Measurements from ENCODE around the gene SETDB2.
A peak's percentile ranks its signal among the peaks of the same experiment; 100 is the strongest.

Gene SETDB2, protein sequence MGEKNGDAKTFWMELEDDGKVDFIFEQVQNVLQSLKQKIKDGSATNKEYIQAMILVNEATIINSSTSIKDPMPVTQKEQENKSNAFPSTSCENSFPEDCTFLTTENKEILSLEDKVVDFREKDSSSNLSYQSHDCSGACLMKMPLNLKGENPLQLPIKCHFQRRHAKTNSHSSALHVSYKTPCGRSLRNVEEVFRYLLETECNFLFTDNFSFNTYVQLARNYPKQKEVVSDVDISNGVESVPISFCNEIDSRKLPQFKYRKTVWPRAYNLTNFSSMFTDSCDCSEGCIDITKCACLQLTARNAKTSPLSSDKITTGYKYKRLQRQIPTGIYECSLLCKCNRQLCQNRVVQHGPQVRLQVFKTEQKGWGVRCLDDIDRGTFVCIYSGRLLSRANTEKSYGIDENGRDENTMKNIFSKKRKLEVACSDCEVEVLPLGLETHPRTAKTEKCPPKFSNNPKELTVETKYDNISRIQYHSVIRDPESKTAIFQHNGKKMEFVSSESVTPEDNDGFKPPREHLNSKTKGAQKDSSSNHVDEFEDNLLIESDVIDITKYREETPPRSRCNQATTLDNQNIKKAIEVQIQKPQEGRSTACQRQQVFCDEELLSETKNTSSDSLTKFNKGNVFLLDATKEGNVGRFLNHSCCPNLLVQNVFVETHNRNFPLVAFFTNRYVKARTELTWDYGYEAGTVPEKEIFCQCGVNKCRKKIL

DNA sequence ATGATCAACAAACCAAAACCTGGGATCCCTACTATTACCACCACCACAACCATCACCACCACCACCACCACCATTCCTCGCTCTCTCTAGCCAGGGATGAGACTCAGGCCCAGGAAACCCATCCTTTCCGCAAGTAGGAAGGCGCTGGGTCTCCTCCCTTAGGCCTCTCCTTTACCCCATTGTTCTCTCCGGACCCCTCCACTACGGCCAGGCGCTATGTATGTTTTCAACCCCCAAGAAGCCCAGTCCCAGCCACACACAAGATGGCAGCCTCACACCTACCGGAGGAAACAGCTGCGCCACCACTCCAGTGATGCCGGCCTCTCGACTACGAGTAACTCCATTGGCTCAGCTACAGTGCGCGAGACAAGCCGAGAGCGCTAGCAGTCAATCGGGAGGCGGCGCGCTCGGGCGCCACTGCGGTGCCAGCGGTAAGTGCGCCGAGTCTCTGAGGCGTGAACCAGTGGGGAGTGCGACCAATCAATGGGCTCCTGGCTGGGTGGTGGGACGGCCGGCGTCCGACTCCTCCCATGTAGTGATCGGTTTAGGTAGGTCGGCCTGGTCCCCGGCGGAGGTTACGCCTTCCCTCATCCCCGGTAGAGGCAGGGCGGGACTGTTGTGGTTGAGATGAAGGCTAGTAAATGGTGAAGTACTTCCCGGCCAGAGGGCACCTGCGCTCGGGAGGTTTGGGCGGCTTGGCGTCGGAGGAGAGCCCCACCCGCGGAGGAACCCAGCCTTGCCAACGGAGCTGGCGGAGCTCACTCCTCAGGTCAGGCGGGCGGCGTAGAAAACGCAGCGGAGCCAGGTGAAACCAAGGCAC, at the start of gene SETDB2, which contains the start of gene CAB39L:
SETDB2 (plus strand) TSS at position 571 of the 820 bp plus-strand sequence. CDS start 7,620 bp downstream, outside the sequence.
CAB39L (minus strand) TSS at position 361 of the 820 bp plus-strand sequence. CDS start 61,154 bp downstream, outside the sequence.
- H3K27me3 ChIP-seq (ENCODE audit: control insufficient read depth in 1 of 2, insufficient read depth in 2 of 2, low read length in 2 of 2), result no peaks in the 10 kb centered on the region
- H3K4me3 ChIP-seq (ENCODE audit: low read length in 2 of 2), result peak within 1 kb of the TSS; percentile 94 to 98
- peak within 1 kb of the TSS; percentile 96 for H3K27ac ChIP-seq (ENCODE audit: low read length)
- H3K4me1 ChIP-seq (ENCODE audit: control insufficient read depth, insufficient read depth, low read length), result peaks cover 3% of the 10 kb centered on the region
- H3K9me3 ChIP-seq (ENCODE audit: control insufficient read depth in 2 of 2, low read length in 2 of 2), result no peaks in the 10 kb centered on the region
- peak within 1 kb of the TSS; percentile 91 to 97 for H3K9ac ChIP-seq (ENCODE audit: low read length in 2 of 2)
- no peaks in the 10 kb centered on the region for H3K36me3 ChIP-seq (ENCODE audit: control insufficient read depth in 2 of 2, insufficient read depth in 2 of 2, low read length in 2 of 2)

DNA sequence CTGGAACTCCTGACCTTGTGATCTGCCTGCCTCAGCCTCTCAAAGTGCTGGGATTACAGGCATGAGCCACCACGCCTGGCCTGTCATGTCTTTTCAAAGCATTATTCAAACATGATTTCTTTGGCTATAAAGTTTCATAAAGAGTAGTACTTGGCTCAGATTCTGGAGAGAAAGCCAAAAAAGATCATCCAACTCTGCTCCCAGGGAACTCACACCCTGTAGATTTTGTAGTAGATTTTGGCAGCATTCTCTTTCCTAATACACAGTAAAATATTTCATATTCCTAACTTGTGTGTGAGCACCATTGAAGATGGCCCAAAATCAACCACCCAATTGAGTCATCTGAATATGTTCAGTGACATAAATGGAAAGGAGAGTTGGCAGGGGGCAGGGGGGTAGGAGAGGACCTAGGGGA, 48.6 kb upstream of the SETDB2 start:
- peaks cover 7% of the 10 kb centered on the region for H3K4me1 ChIP-seq (ENCODE audit: control insufficient read depth, insufficient read depth, low read length)
- peak overlapping the region; percentile 31 for H3K27ac ChIP-seq (ENCODE audit: low read length)
- no peaks in the 10 kb centered on the region for H3K9me3 ChIP-seq (ENCODE audit: control insufficient read depth in 2 of 2, low read length in 2 of 2)
- no peaks in the 10 kb centered on the region for H3K27me3 ChIP-seq (ENCODE audit: control insufficient read depth in 1 of 2, insufficient read depth in 2 of 2, low read length in 2 of 2)
- H3K4me3 ChIP-seq (ENCODE audit: low read length in 2 of 2), result peak overlapping the region in 1 of 2 donors; percentile 4
- H3K9ac ChIP-seq (ENCODE audit: low read length in 2 of 2), result no peak overlapping the region
- no peaks in the 10 kb centered on the region for H3K36me3 ChIP-seq (ENCODE audit: control insufficient read depth in 2 of 2, insufficient read depth in 2 of 2, low read length in 2 of 2)

DNA sequence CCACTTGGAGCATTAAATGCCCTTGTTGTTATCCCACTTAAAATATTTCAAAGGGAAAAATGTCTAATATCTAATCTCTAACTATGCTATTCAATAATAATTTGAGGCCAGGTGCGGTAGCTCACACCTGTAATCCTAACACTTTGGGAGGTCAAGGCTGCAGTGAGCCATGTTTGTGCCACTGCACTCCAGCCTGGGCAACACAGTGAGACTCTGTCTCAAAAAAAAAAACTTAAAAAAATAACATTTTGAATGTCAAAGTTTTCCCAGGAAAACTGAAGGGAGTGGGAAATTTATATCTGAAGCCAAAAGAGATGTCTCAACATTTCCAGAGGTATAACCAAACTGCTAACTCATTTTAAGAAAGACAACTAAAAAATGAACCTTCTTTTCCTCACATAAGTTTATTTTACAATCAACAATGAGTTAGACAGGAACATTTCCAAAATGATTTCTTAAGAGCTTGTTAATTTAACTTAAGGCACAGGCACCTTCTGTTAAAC, 48.1 kb upstream of the SETDB2 start:
- no peaks in the 10 kb centered on the region for H3K27me3 ChIP-seq (ENCODE audit: control insufficient read depth in 1 of 2, insufficient read depth in 2 of 2, low read length in 2 of 2)
- peak overlapping the region in 1 of 2 donors; percentile 21 for H3K9ac ChIP-seq (ENCODE audit: low read length in 2 of 2)
- H3K36me3 ChIP-seq (ENCODE audit: control insufficient read depth in 2 of 2, insufficient read depth in 2 of 2, low read length in 2 of 2), result no peaks in the 10 kb centered on the region
- H3K4me3 ChIP-seq (ENCODE audit: low read length in 2 of 2), result peak overlapping the region in 1 of 2 donors; percentile 4
- H3K4me1 ChIP-seq (ENCODE audit: control insufficient read depth, insufficient read depth, low read length), result peaks cover 7% of the 10 kb centered on the region
- peak overlapping the region; percentile 31 for H3K27ac ChIP-seq (ENCODE audit: low read length)
- no peaks in the 10 kb centered on the region for H3K9me3 ChIP-seq (ENCODE audit: control insufficient read depth in 2 of 2, low read length in 2 of 2)

DNA sequence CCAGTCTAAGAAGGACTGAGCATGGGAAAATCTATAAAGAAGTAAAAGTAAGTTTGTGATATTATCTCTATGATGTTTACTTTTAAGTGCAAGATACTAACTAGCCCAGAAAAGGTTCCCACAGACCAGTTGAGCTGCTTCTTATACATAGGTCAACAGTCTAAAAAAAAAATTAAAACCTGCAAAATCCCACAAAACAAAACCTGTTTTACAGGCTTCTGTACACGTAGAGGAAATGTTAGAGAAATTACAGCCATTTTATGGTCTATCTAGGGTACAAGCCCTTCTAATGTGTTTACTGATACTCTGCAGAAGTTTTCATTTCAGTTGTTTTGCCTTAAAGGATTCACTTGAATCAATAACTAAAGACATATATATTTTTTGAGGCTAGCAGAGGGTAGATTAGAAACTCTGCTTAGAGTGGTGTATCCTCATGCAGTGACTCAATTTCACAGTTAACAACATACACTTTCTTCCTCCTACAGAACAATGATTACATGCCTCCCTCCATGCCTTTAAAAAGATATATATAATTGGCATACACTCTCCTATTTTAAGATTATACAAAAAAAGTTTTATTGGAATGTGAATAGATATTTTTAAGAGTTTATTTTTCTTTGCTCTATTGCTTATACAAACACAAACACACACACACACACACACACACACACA, 44.1 kb upstream of the SETDB2 start:
- Histone ChIP-seq H3K9ac (ENCODE audit: low read length in 2 of 2) (peak overlapping the region; percentile 58 to 61), H3K36me3 (ENCODE audit: control insufficient read depth in 2 of 2, insufficient read depth in 2 of 2, low read length in 2 of 2) (peaks cover 0 to 4% of the 10 kb centered on the region in 2 donors), H3K27ac (ENCODE audit: low read length) (peak overlapping the region; percentile 73), H3K4me1 (ENCODE audit: control insufficient read depth, insufficient read depth, low read length) (peaks cover 11% of the 10 kb centered on the region), H3K9me3 (ENCODE audit: control insufficient read depth in 2 of 2, low read length in 2 of 2) (peaks cover 0 to 7% of the 10 kb centered on the region in 2 donors), H3K27me3 (ENCODE audit: control insufficient read depth in 1 of 2, insufficient read depth in 2 of 2, low read length in 2 of 2) (no peaks in the 10 kb centered on the region), H3K4me3 (ENCODE audit: low read length in 2 of 2) (peak overlapping the region; percentile 67 to 77)

DNA sequence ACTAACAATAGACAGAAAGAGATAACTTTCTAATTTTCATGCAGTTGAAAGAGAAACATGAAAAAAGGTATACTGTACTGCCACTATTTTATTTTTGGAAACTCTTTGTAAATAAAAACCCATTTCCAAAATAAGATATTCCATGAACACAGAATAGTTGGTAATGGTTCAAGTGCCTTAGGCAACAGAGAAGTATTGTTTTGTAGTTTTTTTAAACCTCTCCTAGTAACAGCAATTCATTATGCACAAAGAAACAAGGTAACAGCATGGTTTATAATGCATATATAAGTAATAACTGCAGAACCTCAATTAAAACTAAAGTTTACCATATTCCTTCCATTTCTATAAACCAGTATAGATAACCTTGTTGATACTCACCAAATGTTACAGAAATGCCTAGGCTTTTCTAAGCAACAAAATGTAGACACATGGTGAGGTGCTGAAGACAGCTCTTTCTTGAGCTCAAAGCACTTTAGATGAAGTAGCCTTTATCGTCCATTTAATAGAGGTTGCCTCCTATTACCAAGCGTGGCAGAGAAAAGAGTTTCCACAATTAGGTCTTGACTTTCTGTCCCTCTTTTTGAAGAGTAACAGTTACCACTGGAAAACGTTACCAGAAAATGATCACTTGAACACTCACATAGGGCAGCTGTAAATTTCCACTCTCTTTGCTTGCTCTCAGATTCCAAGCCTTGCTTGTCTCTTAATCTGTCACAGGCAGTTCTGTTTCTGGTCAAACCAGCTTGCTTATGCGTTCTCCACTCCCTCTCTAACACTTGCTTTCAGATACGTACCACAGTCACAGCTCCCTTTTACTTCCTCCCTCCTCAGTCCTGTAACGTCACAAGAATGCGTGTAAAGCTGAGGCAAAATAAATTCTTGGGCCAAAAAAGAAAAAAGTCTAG, 43.1 kb upstream of the SETDB2 start:
- Histone ChIP-seq H3K27ac (ENCODE audit: low read length) (peak overlapping the region; percentile 73), H3K4me1 (ENCODE audit: control insufficient read depth, insufficient read depth, low read length) (peaks cover 4% of the 10 kb centered on the region), H3K36me3 (ENCODE audit: control insufficient read depth in 2 of 2, insufficient read depth in 2 of 2, low read length in 2 of 2) (peaks cover 0 to 4% of the 10 kb centered on the region in 2 donors), H3K4me3 (ENCODE audit: low read length in 2 of 2) (peak overlapping the region; percentile 67 to 77), H3K9me3 (ENCODE audit: control insufficient read depth in 2 of 2, low read length in 2 of 2) (peaks cover 0 to 13% of the 10 kb centered on the region in 2 donors), H3K27me3 (ENCODE audit: control insufficient read depth in 1 of 2, insufficient read depth in 2 of 2, low read length in 2 of 2) (no peaks in the 10 kb centered on the region), H3K9ac (ENCODE audit: low read length in 2 of 2) (peak overlapping the region; percentile 58 to 61)

DNA sequence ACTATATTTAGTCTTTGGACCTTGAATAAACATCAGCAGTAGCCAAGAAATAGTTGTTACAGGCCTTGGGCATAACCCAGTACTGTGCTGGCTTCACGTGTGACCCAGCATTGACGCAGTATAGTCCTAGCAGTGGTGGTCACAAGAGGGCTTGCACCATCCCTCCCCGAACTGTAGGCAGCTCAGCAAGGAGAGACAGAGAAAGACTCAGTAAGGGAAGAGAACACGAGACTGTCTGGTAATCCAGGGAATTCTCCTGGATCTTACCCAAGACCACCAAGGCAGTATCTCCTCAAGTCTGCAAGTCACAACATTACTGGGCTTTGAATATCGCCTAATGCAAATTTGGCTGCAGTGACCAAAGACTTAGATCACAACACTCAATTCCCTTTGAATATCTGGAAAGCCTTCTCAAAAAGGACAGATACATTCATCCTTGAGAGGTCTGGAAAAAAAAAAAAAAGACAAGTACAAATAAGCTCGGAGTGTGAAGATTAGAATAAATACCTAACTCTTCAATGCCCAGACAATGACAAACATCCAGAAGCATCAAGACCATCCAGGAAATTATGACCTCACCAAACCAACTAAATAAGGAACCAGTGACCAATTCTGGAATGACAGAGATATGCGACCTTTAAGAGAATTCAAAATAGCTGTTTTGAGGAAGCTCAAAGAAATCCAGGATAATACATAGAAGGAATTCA, 39.9 kb upstream of the SETDB2 start:
- Histone ChIP-seq H3K27ac (ENCODE audit: low read length) (peak overlapping the region; percentile 42), H3K4me3 (ENCODE audit: low read length in 2 of 2) (peak overlapping the region in 1 of 2 donors; percentile 35), H3K9me3 (ENCODE audit: control insufficient read depth in 2 of 2, low read length in 2 of 2) (peaks cover 0 to 13% of the 10 kb centered on the region in 2 donors), H3K4me1 (ENCODE audit: control insufficient read depth, insufficient read depth, low read length) (peaks cover 3% of the 10 kb centered on the region), H3K27me3 (ENCODE audit: control insufficient read depth in 1 of 2, insufficient read depth in 2 of 2, low read length in 2 of 2) (no peaks in the 10 kb centered on the region), H3K36me3 (ENCODE audit: control insufficient read depth in 2 of 2, insufficient read depth in 2 of 2, low read length in 2 of 2) (peaks cover 0 to 4% of the 10 kb centered on the region in 2 donors), H3K9ac (ENCODE audit: low read length in 2 of 2) (no peak overlapping the region)

DNA sequence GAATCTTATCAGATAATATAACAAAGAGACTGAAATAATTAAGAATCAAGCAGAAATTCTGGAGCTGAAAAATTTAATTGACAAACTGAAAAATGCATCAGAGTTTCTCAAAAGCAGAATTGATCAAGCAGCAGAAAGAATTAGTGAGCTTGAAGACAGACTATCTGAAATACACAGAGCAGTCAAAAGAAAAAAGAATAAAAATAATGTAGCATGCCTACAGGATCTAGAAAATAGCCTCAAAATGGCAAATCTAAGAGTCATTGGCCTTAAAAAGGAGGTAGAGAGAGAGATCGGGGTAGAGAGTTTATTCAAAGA, 39.4 kb upstream of the SETDB2 start:
- peaks cover 3% of the 10 kb centered on the region for H3K4me1 ChIP-seq (ENCODE audit: control insufficient read depth, insufficient read depth, low read length)
- peaks cover 0 to 13% of the 10 kb centered on the region in 2 donors for H3K9me3 ChIP-seq (ENCODE audit: control insufficient read depth in 2 of 2, low read length in 2 of 2)
- no peak overlapping the region for H3K27ac ChIP-seq (ENCODE audit: low read length)

DNA sequence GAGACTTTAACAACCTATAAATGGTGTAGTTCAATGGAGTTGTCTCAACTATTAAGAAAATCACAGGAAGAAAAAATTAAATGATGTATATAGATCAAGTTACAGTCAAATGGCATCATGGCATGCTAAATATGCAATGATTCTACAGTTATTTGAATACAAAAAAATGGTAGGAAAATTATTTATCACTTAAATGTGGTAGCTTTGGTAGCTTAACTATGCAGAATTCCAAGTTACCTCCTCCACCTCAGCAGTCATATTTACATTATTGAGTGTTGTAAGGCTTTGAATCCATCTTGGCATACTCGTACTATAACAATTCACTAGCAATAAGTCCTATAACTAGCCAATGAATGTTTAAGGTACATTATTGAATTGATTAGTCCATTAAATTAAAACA, 37.0 kb upstream of the SETDB2 start:
- Histone ChIP-seq H3K4me1 (ENCODE audit: control insufficient read depth, insufficient read depth, low read length) (peaks cover 3% of the 10 kb centered on the region), H3K27me3 (ENCODE audit: control insufficient read depth in 1 of 2, insufficient read depth in 2 of 2, low read length in 2 of 2) (no peaks in the 10 kb centered on the region), H3K36me3 (ENCODE audit: control insufficient read depth in 2 of 2, insufficient read depth in 2 of 2, low read length in 2 of 2) (peaks cover 0 to 4% of the 10 kb centered on the region in 2 donors), H3K4me3 (ENCODE audit: low read length in 2 of 2) (no peak overlapping the region), H3K9ac (ENCODE audit: low read length in 2 of 2) (no peak overlapping the region), H3K9me3 (ENCODE audit: control insufficient read depth in 2 of 2, low read length in 2 of 2) (peaks cover 0 to 13% of the 10 kb centered on the region in 2 donors), H3K27ac (ENCODE audit: low read length) (peak overlapping the region; percentile 24)

More for the DNA sequence above, 39.4 kb upstream of the SETDB2 start:
- Histone ChIP-seq H3K9ac (ENCODE audit: low read length in 2 of 2) (no peak overlapping the region), H3K27me3 (ENCODE audit: control insufficient read depth in 1 of 2, insufficient read depth in 2 of 2, low read length in 2 of 2) (no peaks in the 10 kb centered on the region), H3K4me3 (ENCODE audit: low read length in 2 of 2) (no peak overlapping the region), H3K36me3 (ENCODE audit: control insufficient read depth in 2 of 2, insufficient read depth in 2 of 2, low read length in 2 of 2) (peaks cover 0 to 4% of the 10 kb centered on the region in 2 donors)

DNA sequence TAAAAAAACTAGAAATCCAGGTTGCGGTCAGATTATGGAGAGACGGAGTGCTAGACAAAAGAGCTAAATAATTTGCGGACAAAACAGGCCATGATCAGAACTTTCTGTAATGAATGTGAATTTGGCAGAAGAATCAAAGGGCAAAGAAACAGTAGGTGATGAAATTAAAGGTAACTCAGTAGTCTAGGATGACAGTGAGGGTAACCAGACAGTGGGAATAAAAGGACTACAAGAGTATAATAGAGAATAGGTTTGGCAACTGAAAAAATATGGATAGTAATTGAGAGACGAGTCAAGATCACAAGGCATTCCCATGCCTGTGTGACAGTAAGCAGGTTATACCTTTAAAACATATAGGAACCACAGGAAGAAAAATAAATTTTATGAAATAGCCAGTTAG, 36.1 kb upstream of the SETDB2 start:
- H3K4me3 ChIP-seq (ENCODE audit: low read length in 2 of 2), result no peak overlapping the region
- peak overlapping the region; percentile 42 for H3K27ac ChIP-seq (ENCODE audit: low read length)
- H3K9me3 ChIP-seq (ENCODE audit: control insufficient read depth in 2 of 2, low read length in 2 of 2), result peaks cover 0 to 13% of the 10 kb centered on the region in 2 donors
- H3K36me3 ChIP-seq (ENCODE audit: control insufficient read depth in 2 of 2, insufficient read depth in 2 of 2, low read length in 2 of 2), result peaks cover 0 to 4% of the 10 kb centered on the region in 2 donors
- no peak overlapping the region for H3K9ac ChIP-seq (ENCODE audit: low read length in 2 of 2)
- no peaks in the 10 kb centered on the region for H3K4me1 ChIP-seq (ENCODE audit: control insufficient read depth, insufficient read depth, low read length)
- H3K27me3 ChIP-seq (ENCODE audit: control insufficient read depth in 1 of 2, insufficient read depth in 2 of 2, low read length in 2 of 2), result no peaks in the 10 kb centered on the region

Data from stomach smooth muscle (tissue), 2 donors.